Stimulated activated naive CD8-positive, alpha-beta T cell treated with anti-CD3 and anti-CD28 coated beads, Interleukin-15, Interleukin-2, amounts not matched to agents 100 U/mL and 50 U/mL, for 24 hours (primary cell): ENCODE data around the gene GPR152.
"Not testable (repeated sequence)": the region's sequence is repeated elsewhere in the genome, so short reads cannot be mapped to it uniquely, and the experiment has no call there.

Source experiments
- ATAC-seq: fragments of 150-1000 bp; cut with Tn5 transposase; one replicate; pipeline ENCODE4 v1.10.0; 2021
- DNase-seq: peaks from one replicate; pipeline ENCODE4 v3.0.0; 2021

Gene GPR152

GRCh38 chr11:67409261-67409666 is 43.3 kb downstream of the GPR152 start:
- peak; percentile 60 for ATAC-seq
- DNase-seq = peak; percentile 77

DNA sequence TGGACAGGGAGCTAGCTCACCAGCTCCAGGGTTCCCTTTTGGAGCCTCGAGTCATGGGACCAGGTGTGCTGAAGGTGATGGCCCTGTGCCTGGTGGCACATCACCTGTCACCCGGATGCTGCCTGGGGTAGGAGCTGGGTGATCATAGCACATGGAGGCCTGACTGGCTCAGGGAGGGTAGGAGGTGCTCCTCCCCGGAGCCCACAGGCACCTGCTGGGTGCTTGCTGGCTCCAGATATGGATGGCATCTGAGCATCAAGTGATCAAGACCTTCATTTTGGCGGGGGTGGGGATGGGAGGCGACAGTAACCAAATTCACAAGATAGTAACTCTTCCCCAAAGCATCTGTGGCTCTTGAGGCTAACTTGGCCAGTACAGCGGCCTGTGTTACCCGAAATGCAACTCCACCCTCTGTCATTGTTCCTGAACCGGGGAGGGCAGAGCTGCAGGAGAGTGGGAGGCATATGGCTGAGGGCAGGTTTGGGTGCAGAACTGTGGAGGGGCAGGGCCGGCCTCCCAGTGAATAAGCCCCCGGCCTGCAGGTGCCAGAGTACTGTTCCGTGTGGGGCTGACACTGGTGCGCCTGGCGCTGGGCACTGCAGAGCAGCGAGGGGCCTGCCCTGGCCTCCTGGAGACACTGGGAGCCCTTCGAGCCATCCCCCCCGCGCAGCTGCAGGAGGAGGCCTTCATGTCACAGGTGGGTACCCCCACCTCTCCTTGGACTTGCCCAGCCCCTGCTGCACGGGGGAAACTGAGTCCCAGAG is 43.9 kb downstream of the GPR152 start:
- DNase-seq (peak; percentile 46), ATAC-seq (peak; percentile 1)

DNA sequence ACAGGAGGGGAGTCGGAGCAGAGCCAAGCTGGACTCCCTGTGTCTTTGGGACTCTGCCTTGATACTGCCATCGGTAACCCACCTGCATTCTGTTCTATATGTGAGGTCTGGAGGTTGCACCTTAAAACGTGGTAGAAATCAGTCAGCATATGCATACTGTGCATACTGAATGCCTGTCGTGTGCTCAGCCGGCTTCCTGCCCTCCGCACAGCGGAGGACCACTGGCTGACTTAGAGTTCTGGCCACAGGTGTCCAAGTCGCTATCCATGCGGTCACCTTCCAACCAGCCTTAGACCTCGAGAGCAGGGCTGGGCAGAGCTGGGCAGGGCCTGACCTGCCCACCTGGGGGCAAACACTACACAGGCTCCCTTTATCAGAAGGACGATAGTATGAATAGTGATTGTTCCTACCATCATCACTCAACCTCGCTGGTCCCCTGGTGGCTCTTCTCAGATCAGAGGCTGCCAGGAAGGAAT is 44.8 kb downstream of the GPR152 start:
- DNase-seq (no peak), ATAC-seq (no peak)

DNA sequence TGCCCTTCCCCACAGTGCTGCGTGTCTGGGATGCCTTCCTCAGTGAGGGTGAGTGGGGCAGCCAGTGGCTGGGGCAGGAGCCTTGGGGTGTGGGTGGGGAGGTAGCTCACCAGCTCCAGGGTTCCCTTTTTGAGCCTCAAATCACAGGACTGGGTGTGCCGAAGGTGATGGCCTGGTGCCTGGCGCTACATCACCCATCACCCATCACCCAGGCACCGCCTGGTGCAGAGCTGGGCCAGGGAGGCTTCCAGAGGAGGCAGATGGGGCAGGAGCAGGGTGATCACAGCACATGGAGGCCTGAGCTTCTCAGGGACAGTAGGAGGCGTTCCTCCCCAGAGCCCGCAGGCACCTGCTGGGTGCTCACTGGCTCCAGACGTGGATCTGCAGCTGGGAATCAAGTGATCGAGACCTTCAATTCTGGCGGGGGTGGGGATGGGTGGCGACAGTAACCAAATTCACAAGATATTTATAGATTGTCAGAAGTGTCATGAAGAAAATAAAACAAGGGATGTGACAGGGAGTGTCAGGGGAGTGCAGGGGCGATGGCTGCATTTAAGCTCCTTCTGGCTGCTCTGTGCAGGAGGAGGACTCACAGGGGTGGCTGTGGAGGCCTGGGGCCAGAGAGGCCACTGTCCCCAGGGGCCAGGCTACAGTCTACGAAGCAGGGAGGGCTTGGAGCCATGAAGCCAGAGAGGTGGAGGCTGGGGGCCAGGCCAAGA is 45.4 kb downstream of the GPR152 start:
- ATAC-seq (no peak), DNase-seq (no peak)

DNA sequence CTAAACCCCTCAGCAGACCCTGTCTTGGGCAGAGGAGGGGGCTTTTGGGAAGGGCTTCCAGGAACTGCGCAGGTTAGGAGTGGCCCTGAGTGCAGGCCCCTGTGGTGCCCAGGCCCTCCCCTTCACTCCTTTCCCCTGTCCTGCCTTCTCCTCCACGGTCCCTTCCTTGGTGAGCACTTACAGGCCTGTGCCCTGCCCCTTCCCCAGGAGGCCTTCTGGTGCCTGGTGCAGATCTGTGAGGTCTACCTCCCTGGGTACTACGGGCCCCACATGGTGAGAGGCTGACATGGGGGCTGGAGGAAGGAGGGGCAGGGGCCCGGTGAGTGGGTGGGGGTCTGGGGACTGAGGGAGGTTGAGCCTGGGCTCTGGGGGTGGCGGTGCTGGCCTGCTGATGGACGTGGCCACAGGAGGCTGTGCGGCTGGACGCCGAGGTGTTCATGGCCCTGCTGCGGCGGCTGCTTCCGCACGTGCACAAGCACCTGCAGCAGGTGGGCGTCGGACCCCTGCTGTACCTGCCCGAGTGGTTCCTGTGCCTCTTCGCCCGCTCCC is 46.0 kb downstream of the GPR152 start:
- DNase-seq = no peak
- no peak for ATAC-seq

- DNase-seq (no peak), ATAC-seq (no peak)
These were observed 46.7 kb downstream of the GPR152 start for GRCh38 chr11:67405688-67406339.

DNA sequence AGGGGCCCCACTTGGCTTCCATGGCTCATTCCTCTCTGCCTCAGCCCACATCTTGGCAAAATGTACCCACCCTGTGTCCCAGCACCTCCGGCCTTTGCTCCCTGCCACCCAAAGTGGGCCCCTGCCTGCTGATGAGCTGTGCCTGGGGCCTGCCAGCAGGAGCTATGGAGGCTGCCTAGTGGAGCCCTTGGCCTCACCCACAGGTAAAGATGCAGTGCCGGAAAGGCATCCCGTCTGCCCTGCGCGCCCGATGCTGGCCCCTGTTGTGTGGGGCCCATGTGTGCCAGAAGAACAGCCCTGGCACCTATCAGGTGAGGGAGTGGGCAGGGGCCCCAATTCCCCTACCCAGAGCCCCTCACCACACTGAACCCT is 47.3 kb downstream of the GPR152 start:
- no peak for DNase-seq

GRCh38 chr11:67404515-67405195 is 47.9 kb downstream of the GPR152 start:
- ATAC-seq = no peak
- peak; percentile 65 for DNase-seq

More for the DNA sequence above, 47.3 kb downstream of the GPR152 start:
- ATAC-seq = no peak

- not testable (repeated sequence) for ATAC-seq, DNase-seq
These were observed 49.4 kb downstream of the GPR152 start for GRCh38 chr11:67403085-67403484.

DNA sequence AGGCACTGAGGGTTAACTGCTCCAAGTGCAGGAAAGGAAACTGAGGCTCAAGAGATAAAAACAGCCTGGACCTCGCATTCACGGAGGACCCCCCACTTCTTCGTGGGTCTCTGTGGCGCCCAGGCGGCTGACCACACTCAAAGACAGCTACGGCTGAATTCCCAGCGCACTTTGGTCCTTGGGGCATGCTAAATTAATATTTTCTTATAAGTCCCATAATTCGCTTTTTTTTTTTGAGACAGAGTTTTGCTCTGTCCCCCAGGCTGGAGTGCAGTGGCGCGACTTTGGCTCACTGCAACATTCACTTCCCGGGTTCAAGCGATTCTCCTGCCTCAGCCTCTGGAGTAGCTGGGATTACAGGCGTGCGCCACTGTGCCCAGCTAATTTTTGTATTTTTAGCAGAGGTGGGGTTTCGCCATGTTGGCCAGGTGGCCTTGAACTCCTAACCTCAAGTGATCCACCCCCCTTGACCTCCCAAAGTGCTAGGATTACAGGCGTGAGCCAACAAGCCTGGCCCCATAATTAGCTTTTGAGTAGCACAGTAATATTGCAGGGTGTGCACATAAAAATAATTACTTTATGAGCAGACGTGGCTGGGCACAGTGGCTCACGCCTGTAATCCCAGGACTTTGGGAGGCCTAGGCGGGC is 50.2 kb downstream of the GPR152 start:
- not testable (repeated sequence) for DNase-seq, ATAC-seq

DNA sequence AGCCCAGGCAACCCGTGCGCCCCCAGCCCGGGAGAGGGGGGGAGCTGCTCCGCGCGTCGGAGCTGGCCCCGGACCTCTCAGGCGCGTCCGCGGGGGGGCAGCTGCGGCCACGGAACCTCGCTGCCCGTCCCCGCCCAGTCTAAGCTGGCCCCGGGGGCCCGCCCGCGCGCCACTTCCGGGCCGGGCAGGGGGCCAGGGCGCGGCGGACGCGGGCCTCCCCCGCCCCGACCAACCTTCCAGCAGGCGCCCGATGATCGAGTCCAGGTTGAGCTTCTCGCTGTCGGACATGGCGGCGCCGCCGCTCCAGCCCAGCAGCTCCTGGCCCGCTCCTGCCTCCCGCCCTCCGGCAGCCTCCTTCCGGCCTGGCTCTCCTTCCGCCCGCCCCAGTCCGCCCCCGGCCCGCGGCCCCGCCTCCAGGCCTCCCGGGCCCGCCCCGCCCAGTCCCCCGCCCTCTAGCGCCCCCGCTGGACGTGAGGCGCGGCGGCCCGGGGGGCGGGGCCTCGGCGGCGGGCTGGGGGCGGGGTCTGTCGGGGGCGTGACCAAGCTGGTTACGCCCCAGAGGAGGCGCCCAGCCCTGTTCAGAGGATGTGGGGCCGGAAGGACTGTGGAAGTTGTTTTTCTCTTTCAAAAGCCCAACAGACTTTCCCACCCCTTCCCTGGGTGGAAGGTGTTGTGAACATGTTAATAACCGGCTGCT is 50.9 kb downstream of the GPR152 start, which contains the start of gene PPP1CA:
Gene PPP1CA, minus strand, starts transcription at position 364 of the 697 bp plus-strand sequence. Its CDS starts 76 bp downstream, at position 288.
- peak; percentile 94 for DNase-seq
- peak; percentile 77 for ATAC-seq
